Measurements from ENCODE around the gene SUSD1.

DNA sequence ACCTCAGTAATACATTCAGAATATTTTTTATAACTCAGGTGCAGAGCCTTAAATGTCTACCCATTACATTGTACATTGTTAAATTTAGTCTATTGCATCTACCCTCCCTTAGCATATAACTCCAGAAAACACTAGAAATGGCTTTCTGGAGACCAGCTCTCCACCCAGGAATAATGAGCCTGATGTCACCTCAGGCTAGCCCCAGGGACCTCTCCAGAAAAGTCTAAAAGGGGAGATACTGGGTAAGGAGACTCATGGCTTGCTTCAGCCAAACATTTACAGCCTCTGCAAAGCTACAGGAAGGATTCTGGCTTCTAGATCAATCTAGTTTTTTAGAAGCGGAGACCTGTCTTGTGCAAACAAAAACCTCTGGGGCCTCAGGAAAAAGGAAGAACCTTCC, 13.8 kb upstream of the SUSD1 start:
- TF ChIP-seq CTCF (IDR thresholded peaks at IDR 0.05) (no peak), POLR2AphosphoS5 (IDR thresholded peaks at IDR 0.05) (no peak), POLR2A (IDR thresholded peaks at IDR 0.05) (no peak)
